Right lobe of liver (tissue), 6 donors: ENCODE data around the gene RNF217. TPM values are rescaled to one million over a fixed set of nuclear protein-coding genes. Genes with fewer than 3 reads are reported as not detected.

ENCODE experiments used
- ATAC-seq, 4 donors: fragments of 200-7000 bp; cut with Tn5 transposase; one replicate each; pipeline ENCODE4 v1.9.1; 2020; ENCODE audit warnings: mild to moderate bottlenecking in 4 of 4, moderate library complexity in 4 of 4
- DNase-seq, 3 donors: peaks; one replicate each; pipeline ENCODE4 v3.0.0-alpha.2; 2020
- H3K27ac ChIP-seq, 3 donors: fragments of 200-600 bp; one replicate each; pipeline ENCODE4 v1.8.0; 2022
- H3K27me3 ChIP-seq, 2 donors: fragments of 200-600 bp; one replicate each; pipeline ENCODE4 v1.8.0; 2022
- H3K36me3 ChIP-seq, 4 donors: fragments of 200-600 bp; sonication (generic) in 1 of 4; one replicate each; pipeline versions ENCODE4 v1.5.1 to v1.8.0; 2017 to 2022; ENCODE audit warnings: control low read depth in 1 of 4
- H3K4me1 ChIP-seq, 4 donors: fragments of 200-600 bp; sonication (generic) in 1 of 4; one replicate each; pipeline versions ENCODE4 v1.5.1 to v1.8.0; 2017 to 2022; ENCODE audit warnings: control low read depth in 1 of 4
- H3K4me3 ChIP-seq, 3 donors: fragments of 200-600 bp; one replicate each; pipeline ENCODE4 v1.8.0; 2022
- H3K9me3 ChIP-seq, 4 donors: fragments of 200-600 bp; sonication (generic) in 1 of 4; one replicate each; pipeline versions ENCODE4 v1.5.1 to v1.8.0; 2017 to 2022; ENCODE audit warnings: control low read depth in 1 of 4
- POLR2A ChIP-seq: fragments of 450-650 bp; IDR thresholded peaks from one replicate; pipeline ENCODE4 v1.6.1; 2017; ENCODE audit warnings: antibody characterized with exemption, mild to moderate bottlenecking
- WGBS: methylation state at CpG from one replicate; pipeline ENCODE4 v1.1.6; 2018; ENCODE audit warnings: low coverage, low lambda C conversion rate; ENCODE audit not compliant: insufficient coverage; ENCODE audit errors: missing lambda C conversion rate; 5-methylcytosine and 5-hydroxymethylcytosine counted together
- intact Hi-C, 2 donors: fragments of 100-400 bp; cut with DNase I; formaldehyde crosslinking; loops; one replicate each; pipeline versions ENCODE4 v1.11.2 to v1.14.1; 2022
- total RNA-seq, 6 experiments: library from RNA; depleted of rRNA in 2 of 6; stranded (reverse); fragments of >200 nt in 2 of 6; fragmentation: NEBNext Ultra II Directional in 3 of 6; extraction: Animal tissue kit (Norgen Biotek cat#: 25700) in 3 of 6; gene quantifications; one replicate each; pipeline versions ENCODE4 v1.1.0 to v1.2.4, GENCODE V29; 2016 to 2023
- TF ChIP-seq, protein P1 (sequence below), 4 donors: fragments of 200-600 bp in 3 of 4; fragments of 450-650 bp in 1 of 4; IDR thresholded peaks; one replicate each; pipeline versions ENCODE4 v1.5.1 to v1.8.0; 2016 to 2022; ENCODE audit warnings: antibody characterized with exemption in 4 of 4, mild to moderate bottlenecking in 2 of 4
- donor health status: DM: no; HTN: yes; CAD: no.
- donor health status: DM: no; HTN: no; CAD: no.
- donor health status: DM: no; HTN: no; CAD: no.
- donor health status: DM: no; HTN: yes; CAD: no.
- donor health status: DM: no; HTN: yes; CAD: no.

RNF217 gene
- total RNA-seq, 6 experiments from 2014 or later = 9.8 to 20.7 (median 14.3) TPM

DNA sequence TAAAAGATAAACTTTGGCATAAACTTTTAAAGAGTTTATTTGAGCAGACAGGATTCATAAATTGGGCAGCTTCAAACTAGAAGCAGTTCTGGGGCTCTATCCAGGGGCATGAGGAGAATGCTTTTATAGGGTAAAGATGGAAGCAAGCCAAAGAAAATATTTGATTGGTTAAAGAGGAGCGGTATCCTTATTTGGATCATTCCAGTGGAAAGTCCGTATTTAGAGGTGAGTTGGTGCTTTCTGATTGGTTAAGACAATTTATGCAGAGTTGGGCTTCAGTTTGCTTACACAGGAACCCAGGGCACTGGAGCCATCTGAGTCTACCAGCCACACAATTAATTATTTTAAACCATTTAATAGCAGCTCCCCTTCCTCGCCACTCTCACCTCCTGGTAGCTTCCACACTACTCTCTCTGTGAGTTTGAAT is 37.9 kb upstream of the RNF217 start:
- H3K4me1 ChIP-seq = peaks cover 0 to 10% (median 2%) of the 10 kb centered on the region in 4 donors
- DNase-seq = no peak
- intact Hi-C loops = no loop called here
- 0% methylated on average over 2 of the region's 3 CpGs for WGBS
- no peaks in the 10 kb centered on the region for H3K27me3 ChIP-seq
- peak; percentile 62 to 78 (median 68) for ATAC-seq
- peaks cover 0 to 4% (median 0%) of the 10 kb centered on the region in 4 donors for H3K9me3 ChIP-seq
- TF ChIP-seq POLR2A = no peak
- TF ChIP-seq, protein P1, sequence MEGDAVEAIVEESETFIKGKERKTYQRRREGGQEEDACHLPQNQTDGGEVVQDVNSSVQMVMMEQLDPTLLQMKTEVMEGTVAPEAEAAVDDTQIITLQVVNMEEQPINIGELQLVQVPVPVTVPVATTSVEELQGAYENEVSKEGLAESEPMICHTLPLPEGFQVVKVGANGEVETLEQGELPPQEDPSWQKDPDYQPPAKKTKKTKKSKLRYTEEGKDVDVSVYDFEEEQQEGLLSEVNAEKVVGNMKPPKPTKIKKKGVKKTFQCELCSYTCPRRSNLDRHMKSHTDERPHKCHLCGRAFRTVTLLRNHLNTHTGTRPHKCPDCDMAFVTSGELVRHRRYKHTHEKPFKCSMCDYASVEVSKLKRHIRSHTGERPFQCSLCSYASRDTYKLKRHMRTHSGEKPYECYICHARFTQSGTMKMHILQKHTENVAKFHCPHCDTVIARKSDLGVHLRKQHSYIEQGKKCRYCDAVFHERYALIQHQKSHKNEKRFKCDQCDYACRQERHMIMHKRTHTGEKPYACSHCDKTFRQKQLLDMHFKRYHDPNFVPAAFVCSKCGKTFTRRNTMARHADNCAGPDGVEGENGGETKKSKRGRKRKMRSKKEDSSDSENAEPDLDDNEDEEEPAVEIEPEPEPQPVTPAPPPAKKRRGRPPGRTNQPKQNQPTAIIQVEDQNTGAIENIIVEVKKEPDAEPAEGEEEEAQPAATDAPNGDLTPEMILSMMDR (IDR thresholded peaks at IDR 0.05) = no peak
- H3K4me3 ChIP-seq = no peak overlapping the region
- H3K27ac ChIP-seq = no peak overlapping the region
- no peaks in the 10 kb centered on the region for H3K36me3 ChIP-seq

DNA sequence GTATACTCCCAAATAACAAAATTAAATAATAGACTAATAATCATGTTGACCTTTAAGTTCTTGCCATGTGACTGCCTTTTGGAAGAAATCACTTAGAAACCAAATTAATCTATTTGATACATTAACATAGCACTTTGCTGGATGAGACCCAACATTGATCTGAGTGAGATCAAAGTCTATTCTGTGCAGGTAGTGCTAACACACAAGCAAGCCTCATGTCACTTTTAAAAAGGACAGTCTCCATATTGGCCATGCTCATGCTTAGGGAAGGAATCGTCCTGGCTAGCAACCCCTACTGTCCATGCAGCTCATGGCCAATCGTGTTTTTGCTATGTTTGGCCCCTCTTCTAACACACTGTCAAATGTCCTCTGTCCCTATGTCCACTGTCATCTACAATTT is 35.8 kb upstream of the RNF217 start:
- no peak overlapping the region for H3K4me3 ChIP-seq
- H3K36me3 ChIP-seq = no peaks in the 10 kb centered on the region
- intact Hi-C loops = no loop called here
- no peak for TF ChIP-seq POLR2A
- TF ChIP-seq, protein P1 (IDR thresholded peaks at IDR 0.05) = no peak
- peak; percentile 89 to 93 (median 91) for ATAC-seq
- H3K9me3 ChIP-seq = peaks cover 0 to 4% (median 0%) of the 10 kb centered on the region in 4 donors
- no peaks in the 10 kb centered on the region for H3K27me3 ChIP-seq
- no peak for DNase-seq
- H3K27ac ChIP-seq = no peak overlapping the region
- 35% methylated on average over 2 of the region's 2 CpGs for WGBS
- peaks cover 0 to 10% (median 2%) of the 10 kb centered on the region in 4 donors for H3K4me1 ChIP-seq

DNA sequence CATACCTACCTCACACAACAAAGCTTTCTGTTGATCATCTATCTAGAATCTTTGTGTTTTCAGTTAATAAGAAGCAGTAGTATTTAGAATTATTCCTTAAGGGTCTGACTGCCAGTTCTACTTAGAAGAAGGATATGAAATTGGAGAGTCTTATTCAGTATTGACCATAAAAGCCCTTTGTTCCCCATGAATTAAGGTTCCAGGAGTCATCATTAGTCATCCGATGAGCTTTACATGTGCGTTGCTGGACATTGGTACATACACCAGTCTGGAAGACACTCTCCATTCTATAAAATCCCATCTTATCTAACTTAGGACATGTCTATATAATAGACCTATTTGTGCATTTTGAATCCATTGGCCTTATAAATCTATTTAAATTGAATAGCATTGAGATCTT is 34.4 kb upstream of the RNF217 start:
- H3K9me3 ChIP-seq = peaks cover 0 to 4% (median 0%) of the 10 kb centered on the region in 4 donors
- H3K36me3 ChIP-seq = no peaks in the 10 kb centered on the region
- TF ChIP-seq, protein P1 (IDR thresholded peaks at IDR 0.05) = no peak
- TF ChIP-seq POLR2A = no peak
- H3K27ac ChIP-seq = no peak overlapping the region
- WGBS = 96% methylated on average over 2 of the region's 2 CpGs
- DNase-seq (no peak), ATAC-seq (no peak)
- H3K27me3 ChIP-seq = no peaks in the 10 kb centered on the region
- peaks cover 0 to 10% (median 2%) of the 10 kb centered on the region in 4 donors for H3K4me1 ChIP-seq
- no peak overlapping the region for H3K4me3 ChIP-seq
- intact Hi-C loops = no loop called here

DNA sequence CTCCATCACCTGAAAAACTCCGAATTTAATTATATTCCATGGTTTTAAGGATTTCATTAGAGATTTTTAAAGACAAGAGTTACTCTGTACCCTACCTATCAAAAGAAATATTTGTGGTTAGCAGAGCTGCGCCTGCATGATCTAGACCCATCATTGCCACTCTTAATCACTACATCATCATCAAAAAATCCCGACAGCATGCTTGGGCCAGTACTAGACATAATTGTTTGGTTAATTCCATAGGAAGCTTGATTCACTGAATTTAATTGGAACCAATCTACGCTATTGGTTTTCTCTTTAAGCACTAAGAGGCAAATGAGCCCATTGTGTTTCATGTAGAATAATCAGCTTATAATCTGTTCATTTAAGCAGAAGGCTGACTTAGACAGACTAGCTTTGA is 33.4 kb upstream of the RNF217 start:
- H3K4me1 ChIP-seq = peaks cover 0 to 8% (median 2%) of the 10 kb centered on the region in 4 donors
- no peak overlapping the region for H3K4me3 ChIP-seq
- intact Hi-C loops = no loop called here
- H3K9me3 ChIP-seq = peaks cover 0 to 4% (median 0%) of the 10 kb centered on the region in 4 donors
- 91% methylated on average over 4 of the region's 4 CpGs for WGBS
- TF ChIP-seq, protein P1 (IDR thresholded peaks at IDR 0.05) = no peak
- no peak for TF ChIP-seq POLR2A
- DNase-seq (no peak), ATAC-seq (no peak)
- H3K36me3 ChIP-seq = no peaks in the 10 kb centered on the region
- no peaks in the 10 kb centered on the region for H3K27me3 ChIP-seq
- H3K27ac ChIP-seq = no peak overlapping the region

DNA sequence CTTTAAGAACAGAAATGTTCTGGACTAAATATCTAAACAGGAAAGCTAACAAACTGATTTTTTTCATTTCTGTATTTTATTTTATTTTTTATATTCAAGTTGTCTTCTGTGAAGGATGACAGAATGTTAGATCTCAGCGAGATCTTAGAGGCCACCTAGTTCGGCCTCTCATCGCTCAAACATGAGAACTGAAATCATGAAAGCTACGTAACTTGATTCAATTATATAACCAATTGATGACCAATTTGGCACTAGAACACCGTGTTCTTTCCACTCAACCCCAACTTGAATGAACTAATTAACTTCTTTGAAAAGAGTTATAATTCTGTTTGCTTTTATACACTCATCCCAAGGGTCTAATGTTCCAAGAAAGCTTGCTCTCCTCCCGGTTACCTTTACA is 24.6 kb upstream of the RNF217 start:
- Histone ChIP-seq H3K4me1 (no peaks in the 10 kb centered on the region), H3K27me3 (no peaks in the 10 kb centered on the region), H3K27ac (no peak overlapping the region), H3K4me3 (no peak overlapping the region), H3K9me3 (no peaks in the 10 kb centered on the region), H3K36me3 (no peaks in the 10 kb centered on the region)
- no peak for DNase-seq
- ATAC-seq = no peak
- WGBS = 82% methylated on average over 6 of the region's 6 CpGs
- intact Hi-C loops = no loop called here
- no peak for TF ChIP-seq POLR2A
- TF ChIP-seq, protein P1 (IDR thresholded peaks at IDR 0.05) = no peak
